SKM-1 treated with dmso at 0.1 percent for 144 hours (cell line): ENCODE data around the gene ZNF547.
"Not testable (repeated sequence)": the region's sequence is repeated elsewhere in the genome, so short reads cannot be mapped to it uniquely, and the experiment has no call there.

Experiments used
- DNase-seq: peaks from one replicate; lab custom pipeline; 2025; ENCODE audit not compliant: unreplicated experiment; lab: John Stamatoyannopoulos, UW

Gene ZNF547

GRCh38 chr19:57374179-57374578 lies 10.8 kb downstream of the ZNF547 start:
- no peak for DNase-seq

GRCh38 chr19:57374647-57375046 lies 11.3 kb downstream of the ZNF547 start:
- not testable (repeated sequence) for DNase-seq

- DNase-seq: no peak
These were observed 12.8 kb downstream of the ZNF547 start for GRCh38 chr19:57376151-57376550.

GRCh38 chr19:57377498-57378146 lies 14.3 kb downstream of the ZNF547 start:
- DNase-seq: no peak

- no peak for DNase-seq
These were observed 17.6 kb downstream of the ZNF547 start for GRCh38 chr19:57380923-57381322.

GRCh38 chr19:57382806-57383488 lies 19.6 kb downstream of the ZNF547 start:
- no peak for DNase-seq

GRCh38 chr19:57389194-57389729 lies 25.9 kb downstream of the ZNF547 start:
- DNase-seq: no peak

- DNase-seq: peak; percentile 86
These were observed 26.6 kb downstream of the ZNF547 start, which contains the start of gene ZNF548 for GRCh38 chr19:57389730-57390598. Gene ZNF548 (plus strand): TSS chr19:57389854. CDS start chr19:57390100, 246 bp downstream.

- no peak for DNase-seq
These were observed 32.4 kb downstream of the ZNF547 start for GRCh38 chr19:57395710-57396109.

GRCh38 chr19:57398868-57399267 lies 35.5 kb downstream of the ZNF547 start:
- DNase-seq: no peak

GRCh38 chr19:57403737-57404563 lies 40.6 kb downstream of the ZNF547 start:
- no peak for DNase-seq

- peak; percentile 31 for DNase-seq
These were observed 43.3 kb downstream of the ZNF547 start for GRCh38 chr19:57406516-57407123.

- DNase-seq: peak; percentile 79
These were observed 47.7 kb downstream of the ZNF547 start, which contains the start of gene ZNF17 for GRCh38 chr19:57410877-57411671. Gene ZNF17 (plus strand): TSS chr19:57411161. CDS start chr19:57413616, 2,455 bp downstream.

GRCh38 chr19:57419439-57419838 lies 56.1 kb downstream of the ZNF547 start:
- no peak for DNase-seq

GRCh38 chr19:57421037-57421436 lies 57.7 kb downstream of the ZNF547 start:
- DNase-seq: no peak
